Measurements from ENCODE around the gene MEIS2. TPM values are rescaled to one million over a fixed set of nuclear protein-coding genes. Genes with fewer than 3 reads are reported as not detected.

MEIS2 gene
- total RNA-seq, 2 experiments from 2014 or later: not detected

DNA sequence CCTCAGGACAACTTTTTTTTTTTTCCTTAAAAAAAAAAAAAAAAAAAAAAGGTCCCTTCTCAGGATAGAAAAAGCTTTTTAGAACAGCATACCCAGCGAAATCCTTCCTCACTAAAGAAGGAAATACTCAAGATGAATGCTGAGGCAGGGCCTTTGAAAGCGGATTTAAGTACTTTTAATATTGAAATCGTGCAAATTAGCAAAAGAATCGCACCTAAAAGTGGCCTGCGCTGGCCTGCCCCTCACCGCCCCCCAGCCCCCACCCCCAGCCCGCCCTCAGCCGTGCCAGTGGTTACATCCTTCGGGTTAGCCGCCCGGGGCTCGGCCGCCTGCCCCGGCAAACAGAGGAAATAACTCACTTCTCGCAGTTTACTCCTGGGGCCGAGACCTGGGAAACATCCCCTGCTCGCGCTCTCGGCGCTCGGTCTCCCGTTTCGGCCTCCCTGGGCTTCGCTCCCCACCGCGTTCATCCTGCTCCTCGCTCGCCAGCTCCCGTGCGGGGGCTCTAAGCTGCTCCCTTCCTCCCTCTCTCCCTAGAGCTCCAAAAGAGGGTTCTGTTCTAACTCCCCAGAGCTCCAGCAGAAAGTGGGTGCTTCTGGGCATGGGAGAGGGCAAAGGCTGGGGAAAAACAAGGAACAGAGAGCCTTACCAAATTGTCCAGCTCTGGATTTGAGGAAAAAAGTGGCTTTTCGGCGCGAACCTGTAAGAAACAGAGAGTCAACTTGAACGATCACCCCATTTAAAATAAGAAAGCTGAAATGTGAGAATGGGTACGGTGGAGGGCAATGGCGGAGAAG is 5.2 kb downstream of the MEIS2 start:
- CTCF ChIA-PET: no interaction called here
- Mint-ChIP-seq H3K4me1 (ENCODE audit: low read depth) (peaks cover 28% of the 10 kb centered on the region), H3K4me3 (no peak overlapping the region), H3K27ac (no peak overlapping the region), H3K36me3 (ENCODE audit: low read depth) (no peaks in the 10 kb centered on the region), H3K27me3 (ENCODE audit: low read depth) (peaks cover 83% of the 10 kb centered on the region), H3K9me3 (no peaks in the 10 kb centered on the region)
- no peak for DNase-seq
- intact Hi-C loops (cut with micrococcal nuclease): no loop called here

DNA sequence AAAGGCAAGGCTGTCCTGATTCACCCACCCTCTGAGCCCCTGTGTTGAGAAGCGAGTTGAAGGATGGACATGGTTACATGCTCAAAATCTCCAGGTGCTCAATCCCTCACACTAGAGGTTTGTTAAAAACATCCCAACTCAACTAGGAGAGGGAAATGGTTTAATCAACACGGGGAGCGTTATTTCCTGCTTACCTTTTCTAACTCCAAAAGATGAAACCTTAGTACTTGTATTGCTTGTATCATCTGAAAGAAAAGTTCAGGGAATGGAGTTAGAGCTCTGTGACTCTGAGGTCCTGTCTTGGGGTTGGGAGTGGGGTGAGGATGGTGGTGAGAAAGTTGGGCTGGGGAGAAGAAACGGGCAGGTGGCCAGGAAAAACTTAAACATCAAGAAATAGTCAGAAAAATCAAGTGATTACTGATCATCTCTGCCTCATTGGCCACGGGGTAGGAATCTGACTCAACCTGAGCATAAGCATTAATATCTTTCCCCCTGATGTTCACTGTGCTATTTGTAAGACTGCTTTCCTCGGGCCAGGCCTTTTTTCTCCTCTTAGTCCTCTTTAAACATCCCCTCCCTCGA is 5.9 kb downstream of the MEIS2 start:
- Mint-ChIP-seq H3K36me3 (ENCODE audit: low read depth) (no peaks in the 10 kb centered on the region), H3K4me1 (ENCODE audit: low read depth) (peaks cover 23% of the 10 kb centered on the region), H3K27me3 (ENCODE audit: low read depth) (peaks cover 78% of the 10 kb centered on the region), H3K4me3 (no peak overlapping the region), H3K27ac (no peak overlapping the region), H3K9me3 (no peaks in the 10 kb centered on the region)
- DNase-seq: no peak
- intact Hi-C loops (cut with micrococcal nuclease): no loop called here
- CTCF ChIA-PET: no interaction called here

DNA sequence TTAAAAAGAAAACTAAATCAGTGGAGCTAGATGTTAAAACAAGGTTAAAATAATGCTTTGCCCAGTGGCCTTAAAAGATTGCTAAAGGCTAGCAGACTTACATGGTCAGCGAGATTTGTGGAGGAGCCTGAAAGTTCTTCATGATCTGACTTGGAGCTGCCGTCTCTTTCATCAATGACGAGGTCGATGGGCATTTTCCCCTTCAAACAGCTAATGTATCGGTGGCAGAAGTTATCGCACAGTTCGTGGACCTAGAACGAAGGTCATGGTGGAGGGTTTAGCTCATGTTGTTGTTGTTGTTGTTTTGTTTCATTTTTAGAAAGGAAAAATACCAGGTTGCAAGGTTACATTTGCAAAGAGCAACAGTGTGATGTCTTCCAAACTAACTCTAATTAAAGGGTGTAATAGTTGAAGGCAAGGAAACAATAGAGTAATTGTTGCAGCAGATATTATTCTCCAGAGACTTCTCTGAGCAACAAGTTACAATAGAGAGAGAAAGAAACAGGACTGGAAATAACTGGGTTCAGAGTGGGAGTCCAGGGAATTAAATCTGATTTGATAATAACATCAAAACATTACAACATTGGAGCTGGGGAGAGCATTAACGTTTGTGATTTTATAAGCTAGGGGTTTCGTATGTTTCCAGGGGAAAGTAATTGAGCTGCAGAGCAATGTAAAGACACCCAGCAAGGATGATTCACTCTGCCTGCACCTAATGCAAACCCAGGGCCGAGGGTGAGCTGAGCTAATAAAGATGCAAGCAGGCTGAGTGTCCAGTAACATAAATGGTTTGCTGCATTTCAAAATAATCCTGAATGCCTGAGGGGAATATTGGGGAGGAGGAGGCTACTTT is 6.6 kb downstream of the MEIS2 start:
- Mint-ChIP-seq H3K4me3 (no peak overlapping the region), H3K9me3 (no peaks in the 10 kb centered on the region), H3K36me3 (ENCODE audit: low read depth) (no peaks in the 10 kb centered on the region), H3K27ac (no peak overlapping the region), H3K27me3 (ENCODE audit: low read depth) (peaks cover 78% of the 10 kb centered on the region), H3K4me1 (ENCODE audit: low read depth) (peaks cover 19% of the 10 kb centered on the region)
- CTCF ChIA-PET: no interaction called here
- DNase-seq: no peak
- intact Hi-C loops (cut with micrococcal nuclease): no loop called here

DNA sequence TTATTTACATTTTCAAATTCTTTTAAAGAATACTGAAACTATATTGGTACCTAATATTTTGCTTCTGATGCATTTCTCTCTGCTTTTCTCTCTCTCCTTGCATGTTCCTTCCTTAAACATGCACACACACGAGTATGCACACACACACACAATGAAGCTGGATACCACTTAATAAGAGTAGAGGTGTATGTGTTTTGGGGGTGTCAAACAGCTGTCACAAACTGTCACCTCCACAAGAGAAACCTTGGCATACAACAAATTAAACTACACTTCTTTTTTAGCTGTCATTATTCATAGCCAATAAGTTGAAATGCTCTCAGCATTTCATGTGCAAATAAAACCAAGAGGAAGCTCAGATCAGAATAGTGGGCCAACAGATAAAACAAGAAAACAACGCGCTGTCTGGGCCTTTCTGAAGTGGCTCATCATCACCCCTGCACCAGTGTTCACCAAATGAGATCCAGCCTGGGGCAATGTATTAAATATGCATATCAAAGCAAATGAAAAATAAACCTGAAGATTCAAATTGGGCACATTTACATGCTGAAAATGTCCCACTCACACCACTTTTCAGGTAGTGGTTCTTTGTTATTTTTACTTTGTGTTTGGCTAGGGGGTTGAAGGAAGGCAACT is 9.7 kb downstream of the MEIS2 start:
- no peak for DNase-seq
- H3K9me3 Mint-ChIP-seq: no peaks in the 10 kb centered on the region
- peaks cover 61% of the 10 kb centered on the region for H3K27me3 Mint-ChIP-seq (ENCODE audit: low read depth)
- no peaks in the 10 kb centered on the region for H3K36me3 Mint-ChIP-seq (ENCODE audit: low read depth)
- CTCF ChIA-PET: no interaction called here
- H3K27ac Mint-ChIP-seq: no peak overlapping the region
- intact Hi-C loops (cut with micrococcal nuclease): no loop called here
- no peak overlapping the region for H3K4me3 Mint-ChIP-seq
- H3K4me1 Mint-ChIP-seq (ENCODE audit: low read depth): peaks cover 2% of the 10 kb centered on the region

DNA sequence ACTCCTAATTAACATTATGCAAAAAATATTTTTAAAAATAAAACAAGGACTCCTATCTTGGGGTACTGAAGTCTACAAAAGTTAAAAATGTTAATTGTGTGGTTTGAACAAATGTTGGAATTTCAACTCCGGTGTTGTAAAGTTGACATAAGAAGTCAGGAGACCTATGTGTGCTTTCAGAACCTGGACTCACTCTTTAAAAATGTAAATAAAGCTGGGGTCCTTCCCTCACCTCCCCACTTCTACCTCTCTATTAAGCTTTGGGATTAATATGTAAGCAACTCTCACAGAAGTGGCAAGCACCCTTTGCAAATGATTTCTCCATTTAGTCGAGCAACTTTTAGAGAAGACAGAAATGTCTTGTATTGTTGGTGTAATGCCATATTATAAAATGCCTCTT is 11.9 kb downstream of the MEIS2 start:
- intact Hi-C loops (cut with micrococcal nuclease): no loop called here
- Mint-ChIP-seq H3K27ac (no peak overlapping the region), H3K27me3 (ENCODE audit: low read depth) (peaks cover 42% of the 10 kb centered on the region), H3K9me3 (no peaks in the 10 kb centered on the region), H3K4me1 (ENCODE audit: low read depth) (no peaks in the 10 kb centered on the region), H3K4me3 (no peak overlapping the region), H3K36me3 (ENCODE audit: low read depth) (no peaks in the 10 kb centered on the region)
- CTCF ChIA-PET: no interaction called here
- no peak for DNase-seq

DNA sequence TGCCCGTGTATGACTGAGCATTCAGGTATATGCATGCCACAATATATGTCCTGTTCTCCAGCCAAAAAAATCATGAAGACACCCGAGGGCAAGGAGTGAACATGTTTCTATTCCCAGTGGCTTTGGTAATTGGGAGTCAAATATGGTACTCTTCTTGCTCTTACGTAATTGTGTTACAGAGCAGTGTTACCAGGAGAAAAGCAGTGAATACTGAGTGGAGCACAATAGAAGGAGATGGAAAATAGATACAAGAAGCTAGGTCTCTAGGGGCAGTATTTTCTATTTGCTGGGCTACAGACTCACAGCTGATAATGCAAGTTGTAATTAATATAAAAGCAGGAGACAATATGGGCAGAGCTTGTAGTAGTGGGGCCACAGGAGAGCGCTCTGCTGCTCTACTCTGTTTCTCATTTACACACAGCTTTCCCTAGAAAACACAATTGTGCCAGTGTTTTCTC is 13.2 kb downstream of the MEIS2 start:
- H3K4me1 Mint-ChIP-seq (ENCODE audit: low read depth): no peaks in the 10 kb centered on the region
- no peak for DNase-seq
- intact Hi-C loops (cut with micrococcal nuclease): no loop called here
- no peaks in the 10 kb centered on the region for H3K36me3 Mint-ChIP-seq (ENCODE audit: low read depth)
- H3K9me3 Mint-ChIP-seq: no peaks in the 10 kb centered on the region
- H3K4me3 Mint-ChIP-seq: no peak overlapping the region
- CTCF ChIA-PET: no interaction called here
- H3K27me3 Mint-ChIP-seq (ENCODE audit: low read depth): peaks cover 34% of the 10 kb centered on the region
- H3K27ac Mint-ChIP-seq: no peak overlapping the region

DNA sequence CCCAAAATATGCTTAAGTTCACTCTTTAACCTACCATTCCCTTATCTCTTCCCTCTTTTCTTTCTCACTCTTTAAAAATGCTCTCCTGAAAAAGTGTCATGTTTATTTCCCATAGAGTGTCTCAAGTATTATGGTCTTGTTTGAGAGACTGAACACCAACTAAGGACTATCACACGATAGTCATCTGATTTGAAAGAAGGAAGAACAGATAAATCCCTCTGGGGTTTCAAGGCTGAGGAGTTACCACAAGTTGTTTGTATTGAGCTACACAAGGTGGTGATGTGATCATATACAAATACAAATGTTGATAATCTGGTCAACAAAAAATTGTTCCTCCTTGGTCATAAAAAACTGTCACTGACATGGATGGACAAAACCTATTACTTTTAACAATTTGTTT is 13.8 kb downstream of the MEIS2 start:
- H3K27me3 Mint-ChIP-seq (ENCODE audit: low read depth): peaks cover 34% of the 10 kb centered on the region
- intact Hi-C loops (cut with micrococcal nuclease): no loop called here
- H3K27ac Mint-ChIP-seq: no peak overlapping the region
- no peaks in the 10 kb centered on the region for H3K4me1 Mint-ChIP-seq (ENCODE audit: low read depth)
- no peaks in the 10 kb centered on the region for H3K9me3 Mint-ChIP-seq
- DNase-seq: no peak
- H3K36me3 Mint-ChIP-seq (ENCODE audit: low read depth): no peaks in the 10 kb centered on the region
- CTCF ChIA-PET: no interaction called here
- no peak overlapping the region for H3K4me3 Mint-ChIP-seq

DNA sequence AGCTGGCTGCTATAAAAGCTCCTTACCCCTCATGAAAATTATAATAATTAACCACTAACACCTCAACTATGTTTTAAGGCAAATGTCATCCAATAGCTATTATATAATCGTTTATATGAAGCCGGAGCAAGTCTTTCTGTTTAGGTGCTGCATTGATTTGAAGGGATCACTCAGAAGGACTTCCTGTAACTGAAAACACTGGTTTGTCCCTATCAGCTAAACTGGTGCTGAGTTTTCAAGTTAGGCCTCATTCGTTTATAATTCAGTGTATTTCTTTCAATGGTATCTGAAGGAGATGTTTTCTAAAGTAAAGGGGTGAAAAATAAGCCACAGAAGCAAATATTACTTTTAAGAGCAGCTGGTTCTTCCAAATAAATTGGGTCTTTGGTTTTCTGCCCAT is 14.2 kb downstream of the MEIS2 start:
- no peak for DNase-seq
- Mint-ChIP-seq H3K36me3 (ENCODE audit: low read depth) (no peaks in the 10 kb centered on the region), H3K27ac (no peak overlapping the region), H3K4me1 (ENCODE audit: low read depth) (no peaks in the 10 kb centered on the region), H3K9me3 (no peaks in the 10 kb centered on the region), H3K4me3 (no peak overlapping the region), H3K27me3 (ENCODE audit: low read depth) (peaks cover 32% of the 10 kb centered on the region)
- intact Hi-C loops (cut with micrococcal nuclease): no loop called here
- CTCF ChIA-PET: no interaction called here

DNA sequence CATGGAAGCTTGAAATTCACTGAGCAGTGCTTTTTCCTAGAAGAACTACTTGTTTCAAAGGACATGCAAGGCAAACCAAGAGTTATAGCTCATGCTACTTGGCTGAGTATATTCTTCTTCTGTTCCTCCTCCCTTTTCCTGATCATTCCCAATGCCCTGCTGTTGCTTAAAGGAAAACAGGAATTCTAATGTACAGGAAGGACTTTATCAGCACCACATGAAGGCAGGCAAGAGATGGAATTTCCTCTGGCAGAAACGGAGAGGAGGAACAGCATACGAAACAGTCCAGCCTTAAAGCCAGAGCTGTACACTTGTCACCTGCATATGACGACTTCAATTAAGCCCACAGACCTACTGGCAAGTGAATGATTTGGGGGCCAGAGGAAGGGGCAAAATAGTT is 15.7 kb downstream of the MEIS2 start:
- DNase-seq: no peak
- intact Hi-C loops (cut with micrococcal nuclease): no loop called here
- Mint-ChIP-seq H3K4me1 (ENCODE audit: low read depth) (no peaks in the 10 kb centered on the region), H3K27ac (no peak overlapping the region), H3K36me3 (ENCODE audit: low read depth) (no peaks in the 10 kb centered on the region), H3K27me3 (ENCODE audit: low read depth) (peaks cover 31% of the 10 kb centered on the region), H3K4me3 (no peak overlapping the region), H3K9me3 (no peaks in the 10 kb centered on the region)
- CTCF ChIA-PET: no interaction called here

DNA sequence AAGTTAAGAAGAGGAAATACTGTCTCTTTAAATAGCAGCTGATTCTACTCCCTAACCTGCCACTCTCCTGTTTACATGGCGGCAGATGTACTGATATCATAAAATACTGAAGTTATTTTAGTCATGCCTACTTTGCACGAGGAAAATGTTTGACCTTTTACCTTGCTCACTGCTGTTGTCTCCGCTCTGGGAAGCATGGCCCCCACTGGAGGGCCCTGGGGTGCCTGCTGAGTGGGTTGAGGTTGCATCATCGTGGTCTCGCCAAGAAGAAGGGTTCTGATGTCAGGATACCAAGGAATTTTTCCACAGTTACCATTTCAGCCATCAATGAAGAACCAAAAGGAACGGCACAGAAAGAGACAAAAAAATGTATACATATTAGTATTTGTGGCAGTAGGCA is 16.7 kb downstream of the MEIS2 start:
- H3K27me3 Mint-ChIP-seq (ENCODE audit: low read depth): peaks cover 26% of the 10 kb centered on the region
- no peaks in the 10 kb centered on the region for H3K4me1 Mint-ChIP-seq (ENCODE audit: low read depth)
- H3K27ac Mint-ChIP-seq: no peak overlapping the region
- intact Hi-C loops (cut with micrococcal nuclease): no loop called here
- no peak for DNase-seq
- no peaks in the 10 kb centered on the region for H3K9me3 Mint-ChIP-seq
- no peaks in the 10 kb centered on the region for H3K36me3 Mint-ChIP-seq (ENCODE audit: low read depth)
- CTCF ChIA-PET: no interaction called here
- no peak overlapping the region for H3K4me3 Mint-ChIP-seq

DNA sequence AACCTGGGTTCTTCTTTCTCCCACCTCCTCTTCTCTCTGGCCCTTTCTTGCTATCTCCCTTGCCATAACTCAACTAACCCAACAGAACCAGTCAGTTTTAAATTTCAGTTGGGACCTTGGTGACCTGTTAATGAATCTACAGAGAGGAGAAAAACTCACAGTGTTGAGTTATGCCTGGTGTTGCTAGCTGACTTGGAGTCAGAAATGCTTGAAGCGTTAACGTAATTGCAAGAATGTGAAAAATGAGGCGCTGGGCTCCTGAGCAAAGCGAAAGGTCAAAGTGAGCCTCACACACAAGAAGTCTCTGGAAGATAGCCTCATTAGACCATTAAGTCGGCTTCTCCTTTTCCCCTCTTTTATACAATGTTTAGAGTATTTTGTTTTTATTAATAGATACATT is 18.4 kb downstream of the MEIS2 start:
- intact Hi-C loops (cut with micrococcal nuclease): no loop called here
- no peaks in the 10 kb centered on the region for H3K4me1 Mint-ChIP-seq (ENCODE audit: low read depth)
- CTCF ChIA-PET: no interaction called here
- DNase-seq: no peak
- H3K27ac Mint-ChIP-seq: no peak overlapping the region
- no peaks in the 10 kb centered on the region for H3K9me3 Mint-ChIP-seq
- peaks cover 21% of the 10 kb centered on the region for H3K27me3 Mint-ChIP-seq (ENCODE audit: low read depth)
- H3K4me3 Mint-ChIP-seq: no peak overlapping the region
- no peaks in the 10 kb centered on the region for H3K36me3 Mint-ChIP-seq (ENCODE audit: low read depth)

DNA sequence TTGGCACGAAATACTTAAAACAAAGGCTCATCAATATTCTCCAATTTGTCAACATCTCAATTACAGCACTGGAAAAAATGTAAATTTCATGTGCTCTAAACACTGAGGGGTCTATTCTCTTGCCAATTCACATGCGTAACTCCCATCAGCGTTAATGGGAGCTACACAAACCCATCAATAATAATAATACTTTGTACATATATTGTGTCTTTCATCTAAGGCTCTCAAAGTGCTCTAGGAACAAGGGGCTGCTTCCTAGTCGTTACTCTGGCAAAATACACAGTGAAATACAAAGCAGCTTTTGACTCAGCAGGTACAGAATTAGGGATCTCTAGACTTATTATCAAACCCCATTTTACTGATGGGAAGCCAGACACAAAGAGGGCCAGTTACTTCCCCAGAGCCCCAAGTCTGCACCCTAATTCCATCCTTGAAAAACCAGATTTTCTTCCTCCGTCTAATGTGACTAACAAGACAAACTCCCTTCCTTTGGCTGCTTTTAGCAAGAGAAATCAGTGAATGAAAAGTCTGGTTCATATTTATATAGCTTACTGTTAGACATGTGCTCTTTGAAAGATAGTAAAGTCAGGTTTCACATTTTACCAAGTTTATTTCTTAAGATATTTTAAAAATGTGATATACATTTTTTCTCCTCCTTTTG is 20.0 kb downstream of the MEIS2 start:
- Mint-ChIP-seq H3K4me3 (no peak overlapping the region), H3K4me1 (ENCODE audit: low read depth) (no peaks in the 10 kb centered on the region), H3K27me3 (ENCODE audit: low read depth) (peaks cover 23% of the 10 kb centered on the region), H3K36me3 (ENCODE audit: low read depth) (no peaks in the 10 kb centered on the region), H3K9me3 (no peaks in the 10 kb centered on the region), H3K27ac (no peak overlapping the region)
- DNase-seq: no peak
- CTCF ChIA-PET: no interaction called here
- intact Hi-C loops (cut with micrococcal nuclease): no loop called here

All from activated naive CD4-positive, alpha-beta T cell treated with anti-CD3 and anti-CD28 coated beads for 36 hours (primary cell).